Measurements from ENCODE around the gene TYW1B. TPM values are rescaled to one million over a fixed set of nuclear protein-coding genes. Genes with fewer than 3 reads are reported as not detected.
"Not testable (repeated sequence)": the region's sequence is repeated elsewhere in the genome, so short reads cannot be mapped to it uniquely, and the experiment has no call there.

The TYW1B gene
- total RNA-seq, 4 donors from 2014 or later = 2.8 to 20.0 (median 10.1) TPM

- intact Hi-C loops (cut with DNase I; ENCODE audit: low total_unique reads); H3K9me3 ChIP-seq; H3K4me3 ChIP-seq; H3K4me1 ChIP-seq; H3K27ac ChIP-seq; H3K27me3 ChIP-seq; DNase-seq; H3K36me3 ChIP-seq: not testable (repeated sequence)
Observed at GRCh38 chr7:72643708-72644107, 184.3 kb downstream of the TYW1B start.

GRCh38 chr7:72641485-72642248 is 186.3 kb downstream of the TYW1B start:
- H3K4me1 ChIP-seq; DNase-seq; intact Hi-C loops (cut with DNase I; ENCODE audit: low total_unique reads); H3K36me3 ChIP-seq; H3K27me3 ChIP-seq; H3K27ac ChIP-seq; H3K9me3 ChIP-seq; H3K4me3 ChIP-seq: not testable (repeated sequence)

GRCh38 chr7:72640740-72641139 is 187.3 kb downstream of the TYW1B start:
- intact Hi-C loops (cut with DNase I; ENCODE audit: low total_unique reads); H3K36me3 ChIP-seq; H3K9me3 ChIP-seq; H3K27ac ChIP-seq; H3K4me3 ChIP-seq; H3K4me1 ChIP-seq; DNase-seq; H3K27me3 ChIP-seq: not testable (repeated sequence)

GRCh38 chr7:72635273-72635908 is 192.6 kb downstream of the TYW1B start:
- DNase-seq; H3K9me3 ChIP-seq; H3K4me3 ChIP-seq; H3K27ac ChIP-seq; intact Hi-C loops (cut with DNase I; ENCODE audit: low total_unique reads); H3K27me3 ChIP-seq; H3K4me1 ChIP-seq; H3K36me3 ChIP-seq: not testable (repeated sequence)

GRCh38 chr7:72632765-72633292 is 195.2 kb downstream of the TYW1B start:
- not testable (repeated sequence) for H3K4me3 ChIP-seq, DNase-seq

GRCh38 chr7:72628375-72628774 is 199.6 kb downstream of the TYW1B start:
- H3K4me1 ChIP-seq; DNase-seq; intact Hi-C loops (cut with DNase I; ENCODE audit: low total_unique reads); H3K27me3 ChIP-seq; H3K9me3 ChIP-seq; H3K4me3 ChIP-seq; H3K27ac ChIP-seq; H3K36me3 ChIP-seq: not testable (repeated sequence)

More at GRCh38 chr7:72632765-72633292, 195.2 kb downstream of the TYW1B start:
- intact Hi-C loops (cut with DNase I; ENCODE audit: low total_unique reads); H3K9me3 ChIP-seq; H3K27ac ChIP-seq; H3K4me1 ChIP-seq; H3K27me3 ChIP-seq; H3K36me3 ChIP-seq: not testable (repeated sequence)

- H3K9me3 ChIP-seq; H3K4me1 ChIP-seq; H3K27me3 ChIP-seq; H3K27ac ChIP-seq; intact Hi-C loops (cut with DNase I; ENCODE audit: low total_unique reads); DNase-seq; H3K36me3 ChIP-seq; H3K4me3 ChIP-seq: not testable (repeated sequence)
Observed at GRCh38 chr7:72626428-72627011, 201.5 kb downstream of the TYW1B start.

GRCh38 chr7:72625721-72626423 is 202.1 kb downstream of the TYW1B start:
- not testable (repeated sequence) for H3K27ac ChIP-seq, DNase-seq

GRCh38 chr7:72622532-72622931 is 205.5 kb downstream of the TYW1B start:
- Histone ChIP-seq H3K36me3 (no peaks in the 10 kb centered on the region), H3K4me1 (no peaks in the 10 kb centered on the region), H3K27me3 (no peaks in the 10 kb centered on the region), H3K27ac (no peak overlapping the region), H3K4me3 (no peak overlapping the region), H3K9me3 (no peaks in the 10 kb centered on the region)
- no peak for TF ChIP-seq POLR2A (IDR thresholded peaks at IDR 0.05)
- no peak for TF ChIP-seq CTCF (IDR thresholded peaks at IDR 0.05)
- intact Hi-C loops (cut with DNase I; ENCODE audit: low total_unique reads) = no loop called here
- no peak for DNase-seq

More at GRCh38 chr7:72625721-72626423, 202.1 kb downstream of the TYW1B start:
- H3K4me1 ChIP-seq; intact Hi-C loops (cut with DNase I; ENCODE audit: low total_unique reads); H3K4me3 ChIP-seq; H3K36me3 ChIP-seq; H3K27me3 ChIP-seq; H3K9me3 ChIP-seq: not testable (repeated sequence)

GRCh38 chr7:72621761-72622187 is 206.2 kb downstream of the TYW1B start:
- H3K9me3 ChIP-seq; H3K27ac ChIP-seq; H3K36me3 ChIP-seq; H3K27me3 ChIP-seq; H3K4me3 ChIP-seq; intact Hi-C loops (cut with DNase I; ENCODE audit: low total_unique reads); DNase-seq; H3K4me1 ChIP-seq: not testable (repeated sequence)

- intact Hi-C loops (cut with DNase I; ENCODE audit: low total_unique reads); H3K9me3 ChIP-seq; H3K36me3 ChIP-seq: not testable (repeated sequence)
Observed at GRCh38 chr7:72620923-72621322, 207.1 kb downstream of the TYW1B start.

More at GRCh38 chr7:72620923-72621322, 207.1 kb downstream of the TYW1B start:
- not testable (repeated sequence) for H3K27ac ChIP-seq, H3K27me3 ChIP-seq, H3K4me3 ChIP-seq, DNase-seq, H3K4me1 ChIP-seq
